ENCODE data around the gene ATCAY. TPM values are rescaled to one million over a fixed set of nuclear protein-coding genes. Genes with fewer than 3 reads are reported as not detected.
"Not testable (repeated sequence)": the region's sequence is repeated elsewhere in the genome, so short reads cannot be mapped to it uniquely, and the experiment has no call there.

The ATCAY gene
- total RNA-seq, 1 experiment from 2014 or later, result 0.26 TPM

DNA sequence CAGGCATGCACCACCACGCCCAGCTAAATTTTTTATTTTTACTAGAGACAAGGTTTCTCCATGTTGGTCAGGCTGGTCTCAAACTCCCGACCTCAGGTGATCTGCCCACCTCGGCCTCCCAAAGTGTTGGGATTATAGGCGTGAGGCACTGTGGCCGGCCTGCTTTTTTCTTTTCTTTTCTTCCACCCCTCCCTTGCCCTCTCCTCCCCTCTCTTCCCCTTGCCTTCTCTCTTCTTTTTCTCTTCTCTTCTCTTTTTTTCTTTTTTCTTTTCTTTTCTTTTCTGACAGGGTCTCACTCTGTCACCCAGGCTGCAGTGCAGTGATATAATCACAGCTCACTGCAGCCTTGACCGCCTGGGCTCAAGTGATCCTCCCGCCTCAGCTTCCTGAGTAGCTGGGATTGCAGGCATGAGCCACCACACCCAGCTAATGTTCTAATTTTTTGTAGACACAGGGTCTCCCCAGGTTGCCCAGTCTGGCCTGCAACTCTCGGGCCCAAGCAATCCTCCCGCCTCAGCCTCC lies 72.3 kb downstream of the ATCAY start:
- H3K4me3 ChIP-seq; H3K9me3 ChIP-seq (replicated peaks); H3K4me1 ChIP-seq (replicated peaks); H3K27me3 ChIP-seq (replicated peaks); H3K27ac ChIP-seq; DNase-seq (ENCODE audit: low read depth in 1 of 2, low spot score in 2 of 2): not testable (repeated sequence)
- H3K36me3 ChIP-seq, result peaks cover 40% of the 10 kb centered on the region

DNA sequence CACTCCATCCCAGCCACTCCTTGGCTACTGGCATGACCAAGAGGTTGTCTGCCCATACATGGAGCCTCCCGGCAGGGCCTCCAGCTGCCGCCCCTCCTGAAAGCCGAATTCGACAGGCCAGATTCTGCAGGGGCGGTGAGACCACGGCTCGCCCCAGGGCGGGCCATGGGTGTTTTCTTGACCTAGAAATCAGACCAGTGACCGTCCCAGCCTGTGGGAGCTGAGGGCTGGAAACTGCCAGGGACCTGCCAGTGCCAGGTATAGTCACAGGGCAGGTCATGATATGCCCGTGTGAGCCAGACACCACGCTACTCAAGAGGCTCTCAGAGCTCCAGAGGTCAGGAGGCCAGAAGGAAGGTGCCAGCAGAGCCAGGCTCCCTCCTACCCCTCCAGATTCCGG lies 73.6 kb downstream of the ATCAY start:
- Histone ChIP-seq H3K27me3 (replicated peaks) (no peaks in the 10 kb centered on the region), H3K4me3 (no peak overlapping the region), H3K9me3 (replicated peaks) (no peaks in the 10 kb centered on the region), H3K27ac (no peak overlapping the region), H3K36me3 (peaks cover 52% of the 10 kb centered on the region), H3K4me1 (replicated peaks) (peaks cover 7% of the 10 kb centered on the region)
- DNase-seq (ENCODE audit: low read depth in 1 of 2, low spot score in 2 of 2), result no peak

DNA sequence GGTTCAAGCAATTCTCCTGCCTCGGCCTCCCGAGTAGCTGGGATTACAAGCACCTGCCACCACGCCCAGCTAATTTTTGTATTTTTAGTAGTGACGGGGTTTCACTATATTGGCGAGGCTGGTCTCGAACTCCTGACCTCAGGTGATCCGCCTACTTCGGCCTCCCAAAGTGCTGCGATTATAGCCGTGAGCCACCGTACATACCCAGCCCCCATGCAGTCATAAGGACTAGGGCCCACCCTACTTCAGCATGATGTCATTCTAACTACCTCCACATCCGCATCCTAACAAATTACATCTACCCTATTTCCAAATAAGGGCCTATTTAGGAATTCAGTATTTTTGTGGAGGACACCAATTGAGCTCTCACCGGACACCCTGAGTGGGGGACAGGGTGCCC lies 74.8 kb downstream of the ATCAY start:
- H3K4me3 ChIP-seq; H3K27ac ChIP-seq; DNase-seq (ENCODE audit: low read depth in 1 of 2, low spot score in 2 of 2); H3K4me1 ChIP-seq (replicated peaks); H3K9me3 ChIP-seq (replicated peaks); H3K27me3 ChIP-seq (replicated peaks): not testable (repeated sequence)
- peaks cover 64% of the 10 kb centered on the region for H3K36me3 ChIP-seq

DNA sequence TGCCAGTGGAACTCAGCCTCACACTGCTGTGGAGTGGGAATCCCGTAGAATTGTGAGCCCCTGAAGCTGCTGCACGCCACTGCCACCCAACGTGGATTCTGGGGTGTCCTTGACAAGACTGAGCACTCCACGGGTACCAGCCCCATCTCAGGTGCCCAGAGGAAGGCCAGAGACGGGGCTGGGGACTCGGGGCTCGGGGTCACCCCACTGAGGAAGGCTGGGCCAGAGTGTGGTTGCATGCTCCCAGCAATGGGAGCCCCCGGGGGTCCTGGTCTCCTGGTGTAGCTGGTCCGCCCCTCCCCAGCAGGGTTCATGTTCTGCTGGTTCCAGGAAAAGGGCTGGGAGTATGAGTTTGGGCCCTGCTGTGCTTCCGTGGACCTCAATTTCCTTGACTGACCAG lies 75.2 kb downstream of the ATCAY start:
- Histone ChIP-seq H3K4me1 (replicated peaks) (peaks cover 7% of the 10 kb centered on the region), H3K27me3 (replicated peaks) (no peaks in the 10 kb centered on the region), H3K4me3 (no peak overlapping the region), H3K27ac (no peak overlapping the region), H3K9me3 (replicated peaks) (no peaks in the 10 kb centered on the region), H3K36me3 (peaks cover 68% of the 10 kb centered on the region)
- peak in 1 of 2 experiments; percentile 37 for DNase-seq (ENCODE audit: low read depth in 1 of 2, low spot score in 2 of 2)

DNA sequence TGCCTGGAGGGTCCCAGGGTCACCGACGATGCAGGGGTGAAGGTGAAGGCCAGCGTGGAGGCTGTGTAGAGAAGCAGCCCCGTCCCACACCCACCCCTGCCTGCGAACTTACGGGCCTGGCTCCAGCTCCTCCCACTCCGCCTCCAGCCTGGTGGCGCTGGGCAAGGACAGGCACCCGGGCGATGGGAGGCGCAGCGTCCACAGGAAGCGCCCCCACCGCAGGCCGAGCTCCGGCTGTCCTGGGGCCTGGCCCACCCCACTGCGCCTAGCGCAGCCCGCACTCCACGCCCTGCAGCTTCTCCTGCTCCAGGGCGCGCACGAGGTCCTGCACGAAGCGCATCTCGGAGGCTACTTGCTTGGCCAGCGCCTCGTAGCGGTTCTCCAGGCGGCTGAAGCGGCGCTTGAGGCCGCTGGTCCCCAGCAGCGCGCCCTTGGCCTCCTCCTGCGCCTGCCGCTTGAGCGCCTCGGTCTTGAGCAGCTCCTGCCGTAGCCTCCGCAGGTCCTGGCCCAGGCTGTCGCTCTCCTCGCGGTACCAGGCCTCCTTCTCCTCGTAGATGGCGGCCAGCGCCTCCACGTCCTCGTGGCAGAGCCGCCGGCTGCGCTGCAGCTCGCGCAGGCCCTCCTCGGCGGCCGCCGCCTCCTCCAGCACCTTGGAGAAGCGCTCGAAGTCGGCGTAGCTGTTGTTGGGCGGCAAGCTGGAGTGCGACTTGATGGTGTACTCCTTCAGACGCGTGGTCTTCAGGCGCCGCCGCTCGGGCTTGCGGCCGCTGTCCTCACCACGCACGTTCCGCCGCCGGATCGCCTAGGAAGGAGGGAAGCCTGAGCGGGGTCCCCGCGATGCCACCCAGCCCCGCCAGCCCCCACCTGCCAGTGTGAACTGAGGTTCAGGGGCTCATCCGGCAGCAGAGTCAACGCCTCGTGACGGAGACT lies 78.6 kb downstream of the ATCAY start:
- no peak for DNase-seq (ENCODE audit: low read depth in 1 of 2, low spot score in 2 of 2)
- Histone ChIP-seq H3K36me3 (peaks cover 98% of the 10 kb centered on the region), H3K27me3 (replicated peaks) (no peaks in the 10 kb centered on the region), H3K4me3 (no peak overlapping the region), H3K9me3 (replicated peaks) (no peaks in the 10 kb centered on the region), H3K27ac (no peak overlapping the region), H3K4me1 (replicated peaks) (peaks cover 7% of the 10 kb centered on the region)

DNA sequence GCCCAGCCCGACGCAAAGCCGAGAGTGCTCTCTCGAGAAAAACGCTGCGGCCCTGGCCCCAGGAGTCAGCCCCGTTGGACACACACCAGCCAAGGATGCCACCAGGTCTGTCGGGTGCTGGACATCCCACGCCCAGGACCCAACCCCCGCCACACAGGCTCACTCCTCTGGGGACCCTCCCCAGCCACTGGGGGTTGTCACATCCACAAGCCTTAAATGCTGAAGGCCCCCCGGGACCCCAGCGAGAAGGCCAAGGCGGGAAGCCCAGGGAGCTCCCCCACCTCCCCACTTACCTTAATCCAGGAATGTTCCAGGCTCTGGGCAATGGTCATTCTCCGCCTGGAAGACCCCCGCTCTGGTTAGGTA lies 79.3 kb downstream of the ATCAY start:
- H3K27me3 ChIP-seq (replicated peaks), result no peaks in the 10 kb centered on the region
- DNase-seq (ENCODE audit: low read depth in 1 of 2, low spot score in 2 of 2), result no peak
- no peaks in the 10 kb centered on the region for H3K9me3 ChIP-seq (replicated peaks)
- H3K4me3 ChIP-seq, result no peak overlapping the region
- peaks cover 7% of the 10 kb centered on the region for H3K4me1 ChIP-seq (replicated peaks)
- H3K27ac ChIP-seq, result no peak overlapping the region
- peaks cover 96% of the 10 kb centered on the region for H3K36me3 ChIP-seq

DNA sequence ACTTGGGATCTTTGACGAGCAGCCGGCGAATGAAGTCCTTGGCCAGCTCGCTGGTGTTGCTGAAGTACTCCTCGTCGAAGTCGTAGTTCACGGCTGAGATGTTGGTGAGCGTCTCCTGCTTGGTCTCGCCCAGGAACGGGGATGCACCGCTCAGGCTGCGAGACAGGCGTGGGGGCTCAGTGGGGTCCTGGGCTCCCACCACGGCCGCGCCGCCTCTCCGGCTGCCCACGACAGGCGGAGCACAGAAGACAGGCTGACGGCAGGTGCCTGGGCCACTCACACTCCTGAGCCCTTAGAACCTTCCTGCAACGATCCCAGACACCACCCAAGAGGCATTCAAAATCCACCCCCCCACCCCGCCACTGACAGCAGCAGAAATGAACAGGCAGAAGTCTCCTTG lies 80.5 kb downstream of the ATCAY start:
- no peak overlapping the region for H3K27ac ChIP-seq
- no peak overlapping the region for H3K4me3 ChIP-seq
- no peaks in the 10 kb centered on the region for H3K27me3 ChIP-seq (replicated peaks)
- H3K9me3 ChIP-seq (replicated peaks), result no peaks in the 10 kb centered on the region
- peaks cover 7% of the 10 kb centered on the region for H3K4me1 ChIP-seq (replicated peaks)
- peaks cover 96% of the 10 kb centered on the region for H3K36me3 ChIP-seq
- no peak for DNase-seq (ENCODE audit: low read depth in 1 of 2, low spot score in 2 of 2)

DNA sequence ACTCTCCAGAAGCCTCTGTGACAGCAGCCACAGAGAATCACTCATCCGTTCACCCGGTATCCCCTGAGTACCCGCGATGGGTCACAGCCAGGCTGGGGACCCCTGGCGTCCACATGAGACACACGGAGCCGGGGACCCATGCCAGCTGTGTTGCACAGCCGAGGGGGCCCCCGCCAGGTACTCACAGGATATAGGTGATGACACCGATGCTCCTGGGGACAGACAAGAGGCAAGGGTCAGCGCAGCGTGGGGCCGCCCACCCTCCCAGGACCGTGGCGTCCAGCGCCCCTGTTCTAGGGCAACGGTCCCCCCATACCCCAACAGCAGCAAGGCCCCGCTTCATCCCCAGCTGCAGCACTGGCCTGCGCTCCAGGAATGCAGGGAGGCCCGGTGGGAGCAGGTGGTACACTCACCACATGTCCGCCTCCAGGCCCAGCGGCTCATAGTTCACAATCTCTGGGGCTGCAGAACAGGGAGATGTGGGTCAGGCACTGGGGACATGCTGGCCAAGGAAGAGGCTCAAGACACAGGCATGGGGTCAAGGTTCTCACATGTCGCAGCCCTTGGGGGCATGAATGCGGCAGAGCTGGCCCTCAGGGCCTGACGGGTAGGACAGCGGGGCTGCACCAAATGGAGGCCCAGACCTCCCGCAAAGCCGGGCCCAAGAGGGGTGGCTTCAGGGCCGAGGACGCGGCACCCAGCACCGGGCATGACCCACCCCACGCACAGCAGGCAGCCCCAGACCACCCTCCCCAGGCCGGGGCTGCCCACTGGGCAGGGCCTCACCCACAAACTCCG lies 83.2 kb downstream of the ATCAY start:
- no peak overlapping the region for H3K27ac ChIP-seq
- H3K36me3 ChIP-seq, result peaks cover 94% of the 10 kb centered on the region
- no peaks in the 10 kb centered on the region for H3K27me3 ChIP-seq (replicated peaks)
- no peak for DNase-seq (ENCODE audit: low read depth in 1 of 2, low spot score in 2 of 2)
- H3K9me3 ChIP-seq (replicated peaks), result no peaks in the 10 kb centered on the region
- peaks cover 21% of the 10 kb centered on the region for H3K4me1 ChIP-seq (replicated peaks)
- H3K4me3 ChIP-seq, result no peak overlapping the region

DNA sequence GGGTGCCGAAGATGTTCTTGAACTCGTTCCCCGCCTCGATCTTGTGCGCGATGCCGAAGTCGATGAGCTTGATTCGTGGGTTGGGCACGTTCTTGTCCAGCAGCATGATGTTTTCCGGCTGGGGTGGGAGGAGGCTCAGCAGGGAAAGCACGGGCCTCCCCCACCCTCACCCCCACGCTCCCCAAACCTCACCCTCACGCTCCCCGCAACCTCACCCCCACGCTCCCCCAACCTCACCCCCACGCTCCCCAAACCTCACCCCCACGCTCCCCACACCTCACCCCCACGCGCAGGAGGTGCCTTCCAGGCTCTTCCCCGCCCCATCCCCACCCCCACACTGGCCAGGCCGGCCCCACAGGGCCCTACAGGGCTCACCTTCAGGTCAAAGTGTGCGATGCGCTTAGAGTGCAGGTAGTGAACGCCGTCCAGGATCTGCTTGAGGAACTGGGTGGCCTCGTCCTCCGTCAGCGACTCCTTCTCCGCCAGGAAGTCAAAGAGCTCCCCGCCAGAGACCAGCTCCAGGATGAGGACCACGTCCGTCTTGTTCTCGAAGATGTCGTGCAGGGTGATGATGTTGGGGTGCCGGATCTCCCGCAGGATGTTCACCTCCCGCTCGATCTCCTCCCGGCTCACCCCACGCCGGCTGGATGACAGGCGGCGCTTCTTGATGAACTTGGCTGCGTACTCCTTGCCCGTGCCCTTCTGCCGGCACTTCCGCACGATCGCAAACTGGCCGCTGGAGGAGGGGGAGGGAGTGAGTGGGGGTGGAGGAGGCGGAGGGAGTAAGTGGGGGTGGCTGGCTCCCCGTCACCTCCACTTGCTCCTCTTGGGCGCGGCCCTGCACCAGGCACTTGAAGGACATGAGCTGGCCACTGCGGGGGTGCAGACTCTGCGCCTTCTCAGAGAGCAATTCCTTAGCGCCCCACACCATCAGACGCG lies 84.0 kb downstream of the ATCAY start:
- Histone ChIP-seq H3K27me3 (replicated peaks) (no peaks in the 10 kb centered on the region), H3K4me1 (replicated peaks) (peaks cover 27% of the 10 kb centered on the region), H3K27ac (no peak overlapping the region), H3K9me3 (replicated peaks) (no peaks in the 10 kb centered on the region), H3K36me3 (peaks cover 90% of the 10 kb centered on the region), H3K4me3 (no peak overlapping the region)
- no peak for DNase-seq (ENCODE audit: low read depth in 1 of 2, low spot score in 2 of 2)

DNA sequence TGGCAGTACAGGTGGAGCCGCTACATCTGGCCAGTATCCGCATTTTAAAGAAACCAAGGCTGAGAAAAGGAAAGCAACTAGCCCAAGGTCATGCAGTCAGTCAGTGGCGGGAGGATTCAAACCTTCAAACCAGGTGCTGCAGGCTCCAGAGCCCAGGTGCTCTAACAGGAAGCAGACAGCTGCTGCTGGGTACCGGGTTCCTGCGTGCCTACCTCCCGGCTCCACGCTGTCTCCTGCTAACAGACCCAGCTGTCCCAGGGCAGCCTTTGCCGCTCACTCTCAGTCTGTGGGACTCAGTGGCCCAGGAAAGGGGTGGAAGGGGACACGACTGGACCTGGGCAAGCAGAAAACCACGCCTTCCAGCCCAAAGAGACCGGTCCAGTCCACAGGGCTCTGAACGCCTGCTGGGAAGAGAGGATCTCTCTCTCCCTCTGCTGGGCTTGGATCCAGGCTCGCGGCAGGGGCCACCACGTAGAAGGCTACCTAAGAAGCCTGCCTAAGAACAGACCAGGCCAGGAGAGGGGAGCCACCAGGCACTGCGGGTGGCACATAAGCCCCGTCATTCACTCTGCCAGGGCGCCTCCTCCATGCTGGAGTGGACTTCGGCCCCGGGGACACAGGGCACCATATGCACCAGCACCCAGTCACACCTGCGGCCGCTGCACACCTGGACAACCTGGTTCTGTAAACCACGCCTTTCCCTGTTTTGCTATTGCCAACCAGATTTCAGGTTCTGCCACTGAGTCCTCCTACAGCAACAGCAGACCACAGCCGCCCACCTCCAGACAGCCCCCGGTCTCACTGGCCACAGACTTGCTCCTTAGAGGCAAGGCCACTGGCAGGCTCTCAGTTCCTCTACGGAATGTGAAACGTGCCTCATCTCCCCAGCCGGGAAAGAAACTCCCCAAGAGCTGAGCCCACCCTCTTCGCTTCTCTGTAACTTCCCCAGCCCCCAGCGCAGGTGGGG lies 85.8 kb downstream of the ATCAY start:
- Histone ChIP-seq H3K4me3 (no peak overlapping the region), H3K9me3 (replicated peaks) (peaks cover 3% of the 10 kb centered on the region; the same call in 1 of the 2 replicates), H3K36me3 (peaks cover 84% of the 10 kb centered on the region), H3K27me3 (replicated peaks) (no peaks in the 10 kb centered on the region), H3K27ac (no peak overlapping the region), H3K4me1 (replicated peaks) (peaks cover 31% of the 10 kb centered on the region)
- no peak for DNase-seq (ENCODE audit: low read depth in 1 of 2, low spot score in 2 of 2)

DNA sequence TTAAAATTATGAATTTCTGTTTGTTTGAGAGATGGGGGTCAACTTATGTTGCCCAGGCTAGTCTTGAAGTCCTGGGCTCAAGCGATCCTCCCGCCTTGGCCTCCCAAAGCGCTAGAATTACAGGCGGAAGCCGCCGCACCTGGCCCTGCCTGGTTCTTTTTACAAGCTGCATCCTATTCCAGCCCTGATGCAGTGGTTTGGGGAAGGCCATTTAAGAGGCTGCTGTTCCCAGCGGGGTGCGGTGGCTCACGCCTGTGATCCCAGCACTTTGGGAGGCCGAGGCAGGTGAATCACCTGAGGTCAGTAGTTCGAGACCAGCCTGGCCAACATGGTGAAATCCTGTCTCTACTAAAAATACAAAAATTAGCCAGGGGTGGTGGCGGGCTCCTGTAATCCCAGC lies 87.5 kb downstream of the ATCAY start:
- H3K9me3 ChIP-seq (replicated peaks); DNase-seq (ENCODE audit: low read depth in 1 of 2, low spot score in 2 of 2); H3K27me3 ChIP-seq (replicated peaks); H3K4me3 ChIP-seq: not testable (repeated sequence)
- peak overlapping the region; percentile 67 for H3K27ac ChIP-seq
- H3K36me3 ChIP-seq, result peaks cover 76% of the 10 kb centered on the region
- peaks cover 31% of the 10 kb centered on the region for H3K4me1 ChIP-seq (replicated peaks)

All from SJSA1 (cell line).